ENCODE data around the gene CTNNBL1. TPM values are rescaled to one million over a fixed set of nuclear protein-coding genes. Genes with fewer than 3 reads are reported as not detected.

CTNNBL1 gene
- total RNA-seq, 1 experiment from 2014 or later: 71.2 TPM

DNA sequence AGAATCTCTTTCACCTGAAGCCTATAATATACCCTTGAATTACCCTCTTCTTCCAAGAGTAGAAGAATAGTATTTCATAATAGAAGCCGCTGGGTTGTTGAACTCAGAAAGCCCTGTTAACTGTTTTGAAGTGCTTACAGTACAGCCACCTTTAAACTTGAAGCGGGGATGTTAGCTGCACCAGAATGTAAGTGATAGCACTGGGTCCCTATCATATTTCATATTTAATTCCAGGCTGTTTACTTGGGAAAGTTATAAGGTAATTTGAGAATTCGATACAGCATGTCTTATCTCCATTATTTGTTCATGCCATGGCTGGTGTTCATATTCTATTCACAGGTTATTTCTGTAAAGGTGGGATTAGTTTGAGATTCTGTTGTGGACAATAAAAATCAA is 145.6 kb downstream of the CTNNBL1 start:
- in situ Hi-C loops (cut with HindIII; ENCODE audit: low pct_unique_long_range_greater_than_20kb, low sequenced_read_pairs): no loop called here
- TF ChIP-seq TCF7L2 (IDR thresholded peaks at IDR 0.05; ENCODE audit: low read depth, low read length) (no peak), REST (IDR thresholded peaks at IDR 0.05; ENCODE audit: insufficient read depth in 1 of 2, low read depth in 2 of 2, low read length in 1 of 2) (no peak), SIN3A (IDR thresholded peaks at IDR 0.05; ENCODE audit: borderline replicate concordance, insufficient read depth, low read depth, low read length) (no peak), POLR2AphosphoS5 (IDR thresholded peaks at IDR 0.05; ENCODE audit: low read depth, low read length) (no peak)
- TF ChIP-seq, protein P1, sequence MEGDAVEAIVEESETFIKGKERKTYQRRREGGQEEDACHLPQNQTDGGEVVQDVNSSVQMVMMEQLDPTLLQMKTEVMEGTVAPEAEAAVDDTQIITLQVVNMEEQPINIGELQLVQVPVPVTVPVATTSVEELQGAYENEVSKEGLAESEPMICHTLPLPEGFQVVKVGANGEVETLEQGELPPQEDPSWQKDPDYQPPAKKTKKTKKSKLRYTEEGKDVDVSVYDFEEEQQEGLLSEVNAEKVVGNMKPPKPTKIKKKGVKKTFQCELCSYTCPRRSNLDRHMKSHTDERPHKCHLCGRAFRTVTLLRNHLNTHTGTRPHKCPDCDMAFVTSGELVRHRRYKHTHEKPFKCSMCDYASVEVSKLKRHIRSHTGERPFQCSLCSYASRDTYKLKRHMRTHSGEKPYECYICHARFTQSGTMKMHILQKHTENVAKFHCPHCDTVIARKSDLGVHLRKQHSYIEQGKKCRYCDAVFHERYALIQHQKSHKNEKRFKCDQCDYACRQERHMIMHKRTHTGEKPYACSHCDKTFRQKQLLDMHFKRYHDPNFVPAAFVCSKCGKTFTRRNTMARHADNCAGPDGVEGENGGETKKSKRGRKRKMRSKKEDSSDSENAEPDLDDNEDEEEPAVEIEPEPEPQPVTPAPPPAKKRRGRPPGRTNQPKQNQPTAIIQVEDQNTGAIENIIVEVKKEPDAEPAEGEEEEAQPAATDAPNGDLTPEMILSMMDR (IDR thresholded peaks at IDR 0.05): no peak
- intact Hi-C loops (cut with micrococcal nuclease; ENCODE audit: unreplicated experiment): no loop called here
- BruUV-seq (replicated peaks): no TSS peak
- POLR2A ChIA-PET: no interaction called here
- CTCF ChIA-PET: no interaction called here
- H3K27ac ChIP-seq (ENCODE audit: low read length): no peak overlapping the region
- no peak for DNase-seq (ENCODE audit: low read depth, low spot score)
- ATAC-seq: no peak
- no peaks in the 10 kb centered on the region; the same call in 1 of the 2 replicates for H3K36me3 ChIP-seq (ENCODE audit: control insufficient read depth, insufficient read depth, low read length)
- no peaks in the 10 kb centered on the region for H3K27me3 ChIP-seq (ENCODE audit: control insufficient read depth, insufficient read depth, low read length)
- H3K4me3 ChIP-seq (ENCODE audit: low read depth in 2 of 2, low read length in 2 of 2): no peak overlapping the region
- no peaks in the 10 kb centered on the region for H3K9me3 ChIP-seq (ENCODE audit: control insufficient read depth, insufficient read depth, low read depth, low read length)
- H3K4me1 ChIP-seq (ENCODE audit: control insufficient read depth, insufficient read depth, low read length): no peaks in the 10 kb centered on the region

DNA sequence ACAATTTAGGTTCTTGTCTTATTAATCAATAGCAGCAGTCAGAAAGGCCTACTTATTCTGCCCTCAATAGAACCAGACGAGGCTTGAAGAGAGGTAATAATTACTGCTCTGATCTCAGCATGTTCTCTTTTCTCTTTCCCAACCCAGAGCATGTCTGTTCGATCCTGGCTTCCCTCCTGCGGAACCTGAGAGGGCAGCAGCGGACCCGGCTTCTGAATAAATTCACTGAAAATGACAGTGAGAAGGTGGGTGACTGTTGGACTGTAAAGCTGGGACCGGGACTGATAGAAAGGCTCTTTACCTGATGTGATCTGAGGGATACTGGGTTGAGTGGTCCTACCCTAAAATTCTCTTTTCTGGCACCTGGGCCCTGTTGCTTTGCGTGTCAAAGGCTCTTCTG is 146.1 kb downstream of the CTNNBL1 start:
- no peak overlapping the region for H3K27ac ChIP-seq (ENCODE audit: low read length)
- BruUV-seq (replicated peaks): no TSS peak
- TF ChIP-seq SIN3A (IDR thresholded peaks at IDR 0.05; ENCODE audit: borderline replicate concordance, insufficient read depth, low read depth, low read length): no peak
- TF ChIP-seq, protein P1 (IDR thresholded peaks at IDR 0.05): no peak
- no peak for TF ChIP-seq TCF7L2 (IDR thresholded peaks at IDR 0.05; ENCODE audit: low read depth, low read length)
- TF ChIP-seq REST (IDR thresholded peaks at IDR 0.05; ENCODE audit: insufficient read depth in 1 of 2, low read depth in 2 of 2, low read length in 1 of 2): no peak
- TF ChIP-seq POLR2AphosphoS5 (IDR thresholded peaks at IDR 0.05; ENCODE audit: low read depth, low read length): no peak
- ATAC-seq (no peak), DNase-seq (ENCODE audit: low read depth, low spot score) (no peak)
- intact Hi-C loops (cut with micrococcal nuclease; ENCODE audit: unreplicated experiment): no loop called here
- in situ Hi-C loops (cut with HindIII; ENCODE audit: low pct_unique_long_range_greater_than_20kb, low sequenced_read_pairs): no loop called here
- H3K9me3 ChIP-seq (ENCODE audit: control insufficient read depth, insufficient read depth, low read depth, low read length): no peaks in the 10 kb centered on the region
- ChIA-PET CTCF (no interaction called here), POLR2A (no interaction called here)
- H3K36me3 ChIP-seq (ENCODE audit: control insufficient read depth, insufficient read depth, low read length): no peaks in the 10 kb centered on the region; the same call in 1 of the 2 replicates
- H3K4me1 ChIP-seq (ENCODE audit: control insufficient read depth, insufficient read depth, low read length): no peaks in the 10 kb centered on the region
- no peak overlapping the region for H3K4me3 ChIP-seq (ENCODE audit: low read depth in 2 of 2, low read length in 2 of 2)
- H3K27me3 ChIP-seq (ENCODE audit: control insufficient read depth, insufficient read depth, low read length): no peaks in the 10 kb centered on the region

Measured in Panc1 (cell line).